Inflammatory macrophage treated with lipopolysaccharide for 1 hour (primary cell): ENCODE data around the gene YWHAQ.

Source experiments
- DNase-seq, 2 donors: peaks; one replicate each; pipeline ENCODE4 v3.0.0-alpha.2; 2020 to 2022

Gene YWHAQ

DNA sequence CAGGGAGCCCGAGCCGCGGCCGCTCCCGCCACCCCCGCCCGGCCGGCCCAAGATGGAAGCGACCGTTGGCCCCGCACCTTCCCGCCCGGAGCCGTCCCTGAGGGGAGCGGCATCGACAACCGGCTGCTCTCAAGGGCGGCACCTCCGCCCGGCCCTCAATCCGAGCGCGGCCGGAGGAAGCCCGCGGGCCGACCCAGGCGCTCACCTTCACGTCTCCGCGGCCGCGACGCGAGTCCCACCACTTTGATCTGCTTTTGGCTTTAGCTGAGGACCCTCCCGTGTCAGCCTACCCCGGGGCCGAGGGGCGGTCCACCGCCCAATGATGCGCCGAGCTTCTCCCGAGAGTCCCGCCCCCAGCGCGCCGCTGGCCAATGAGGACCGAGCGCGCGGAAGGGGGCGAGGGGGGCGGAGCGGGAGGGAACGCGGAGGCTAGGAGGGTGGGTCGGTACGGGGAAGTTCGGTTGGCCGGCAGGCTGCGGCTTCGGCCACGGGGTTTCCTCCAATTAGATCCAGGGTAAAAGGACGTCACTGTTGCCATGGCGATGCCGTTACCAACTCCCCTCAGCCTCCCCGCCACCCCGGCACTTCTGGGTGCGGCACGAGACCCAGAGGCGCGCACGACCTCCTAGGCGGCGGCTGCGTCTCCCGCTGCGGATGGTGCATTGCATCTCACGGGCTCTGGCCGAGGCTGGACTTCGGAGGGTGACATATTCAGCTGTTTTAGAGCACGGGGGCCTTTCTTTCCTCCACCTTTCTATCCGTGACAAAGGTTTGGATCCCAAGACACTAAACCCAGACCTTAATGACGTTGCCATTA, at the start of gene YWHAQ:
Gene YWHAQ, minus strand, starts transcription at position 262 of the 817 bp plus-strand sequence. CDS start 545 bp downstream, outside the sequence.
- DNase-seq: peak; percentile 97 to 99

DNA sequence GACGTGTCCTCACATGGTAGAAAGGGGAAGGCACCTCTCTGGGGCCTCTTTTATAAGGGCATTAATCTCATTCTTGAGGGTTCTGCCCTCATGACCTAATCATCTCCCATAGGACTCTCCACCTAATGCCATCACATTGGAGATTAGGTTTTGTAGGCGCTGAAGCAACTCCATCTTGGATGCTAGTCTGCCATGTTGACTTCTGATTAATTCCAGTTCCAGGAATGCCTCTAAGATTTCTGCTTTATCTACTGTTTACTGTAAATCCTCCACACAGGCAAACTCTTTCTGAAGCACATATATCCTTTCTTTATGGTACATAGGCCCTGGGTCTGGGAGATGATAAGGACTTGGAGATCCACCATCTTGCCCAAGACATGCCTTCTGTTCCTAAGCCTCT, 49.3 kb upstream of the YWHAQ start:
- no peak for DNase-seq

DNA sequence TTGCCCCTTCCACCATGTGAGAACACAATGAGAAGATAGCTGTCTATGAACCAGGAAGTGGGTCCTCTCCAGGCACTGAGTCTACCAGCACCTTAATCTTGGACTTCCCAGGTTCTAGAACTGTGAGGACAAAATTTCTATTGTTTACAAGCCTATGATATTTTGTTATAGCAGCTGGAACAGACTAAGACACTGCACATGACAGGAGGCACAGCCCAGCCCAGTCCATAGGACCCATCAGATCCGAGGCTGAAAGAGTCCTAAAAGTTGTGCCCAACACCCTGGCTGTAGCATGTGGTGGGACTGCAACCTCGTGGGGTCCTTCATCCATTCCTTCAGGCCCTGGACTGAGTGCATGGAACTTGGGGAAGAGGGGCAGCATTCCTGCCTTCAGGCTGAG, 48.4 kb upstream of the YWHAQ start:
- DNase-seq: no peak

DNA sequence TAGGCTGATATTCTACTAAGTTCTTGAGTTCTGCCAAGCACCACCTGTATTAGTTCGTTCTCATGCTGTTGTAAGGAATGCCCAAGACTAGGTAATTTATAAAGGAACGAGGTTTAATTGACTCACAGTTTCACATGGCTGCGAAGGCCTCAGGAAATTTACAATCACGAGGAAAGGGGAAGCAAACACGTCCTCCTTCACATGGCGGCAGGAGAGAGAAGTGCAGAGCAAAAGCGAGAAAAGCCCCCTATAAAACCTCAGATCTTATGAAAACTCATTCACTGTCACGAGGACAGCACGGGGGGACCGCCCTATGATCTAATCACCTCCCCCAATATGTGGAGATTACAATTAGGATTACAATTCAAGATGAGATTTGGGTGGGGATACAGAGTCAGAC, 47.7 kb upstream of the YWHAQ start:
- DNase-seq: peak; percentile 52 to 80

DNA sequence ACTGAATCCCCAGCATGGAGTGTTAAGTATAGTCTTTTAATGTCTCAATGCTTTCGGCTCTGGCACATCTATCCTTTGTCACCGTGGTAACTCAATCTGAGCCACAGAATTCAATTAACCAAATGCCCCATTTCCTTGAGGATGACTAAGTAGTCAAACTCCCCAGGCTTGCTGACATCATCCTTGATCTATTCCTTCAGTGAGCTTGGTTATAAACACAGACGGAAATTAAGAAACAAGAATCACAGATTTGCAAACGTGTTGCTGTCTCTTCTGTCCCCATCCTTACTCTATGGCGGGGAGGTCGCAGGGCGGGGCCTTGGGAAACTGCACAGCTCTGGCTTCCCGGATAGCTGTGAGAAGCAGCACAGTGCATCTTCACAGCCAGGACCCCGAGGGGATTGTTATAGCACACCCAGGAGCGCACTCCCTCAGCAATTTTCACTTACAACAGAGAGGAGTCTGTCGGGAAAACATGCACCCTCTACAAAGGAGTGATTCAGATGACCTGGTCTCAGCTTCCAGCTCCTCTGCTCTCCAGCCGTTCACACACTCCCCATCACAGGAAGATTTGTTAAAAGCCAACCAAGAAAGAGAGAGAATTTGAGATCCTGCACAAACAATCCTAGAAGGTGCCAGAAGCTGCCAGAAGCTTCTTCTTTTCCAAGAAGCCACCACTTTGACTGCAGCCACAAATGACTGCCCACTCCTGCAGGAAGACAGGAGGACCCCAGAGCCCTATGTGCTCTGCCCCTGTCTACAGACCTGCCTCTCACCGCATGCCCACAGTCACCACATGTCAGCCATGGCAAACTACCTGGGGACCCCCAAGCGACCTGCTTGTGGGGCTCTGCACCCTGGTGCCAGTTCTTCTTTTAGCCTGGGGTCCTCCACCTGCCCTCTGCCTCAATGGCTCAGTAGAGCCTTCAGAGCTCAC, 44.9 kb upstream of the YWHAQ start:
- peak in 1 of 2 donors; percentile 25 for DNase-seq

DNA sequence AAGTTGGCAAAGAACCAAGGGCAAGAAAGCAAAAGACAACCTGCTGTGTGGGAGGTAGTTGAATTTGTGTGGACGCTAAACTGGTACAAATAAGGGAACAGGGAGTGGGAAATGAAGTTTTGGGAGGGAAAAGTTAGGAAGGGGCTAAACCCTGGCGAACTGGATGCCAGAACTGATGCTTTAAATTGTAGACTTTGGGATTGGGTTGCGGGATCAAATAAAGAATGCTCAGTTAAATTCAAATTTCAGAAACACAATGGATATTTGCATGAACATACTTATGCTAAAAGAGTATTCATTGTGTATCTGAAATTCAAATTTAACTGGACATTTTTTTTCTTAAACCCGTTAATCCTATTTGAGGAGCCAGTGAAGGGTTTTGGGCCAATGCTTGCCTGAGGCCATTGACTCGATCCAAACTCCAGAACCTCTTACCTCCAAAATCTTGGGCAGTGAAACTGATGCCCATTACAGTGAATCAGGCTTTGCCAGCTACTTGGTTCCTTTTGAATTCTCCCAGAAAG, 44.2 kb upstream of the YWHAQ start:
- DNase-seq: no peak

DNA sequence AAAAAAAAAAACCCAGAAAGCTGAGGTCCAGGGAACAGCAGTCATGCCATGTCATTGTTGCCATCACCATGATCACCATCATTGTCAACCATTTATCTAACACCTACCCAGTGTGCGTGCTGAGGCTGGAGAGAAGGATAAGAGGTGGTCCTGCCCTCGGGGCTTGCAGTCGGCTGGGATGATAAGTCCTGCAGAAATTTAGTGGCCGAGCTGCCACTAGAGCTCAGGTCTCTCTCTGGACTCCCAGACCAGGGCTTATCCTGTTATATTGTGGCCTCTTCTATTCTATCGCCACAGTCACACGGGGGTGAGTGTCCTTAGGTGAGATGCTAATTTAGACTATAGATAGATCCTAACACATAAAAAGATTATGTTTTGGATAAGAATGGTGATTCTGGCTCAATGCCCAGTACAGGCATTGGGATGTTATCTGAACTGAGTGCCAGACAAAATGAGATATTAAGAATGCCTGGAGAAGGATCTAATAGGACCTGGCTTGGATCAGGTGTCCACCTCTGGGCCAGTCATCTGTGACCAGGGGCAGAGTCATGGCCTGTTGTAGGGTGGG, 43.2 kb upstream of the YWHAQ start:
- DNase-seq: no peak

DNA sequence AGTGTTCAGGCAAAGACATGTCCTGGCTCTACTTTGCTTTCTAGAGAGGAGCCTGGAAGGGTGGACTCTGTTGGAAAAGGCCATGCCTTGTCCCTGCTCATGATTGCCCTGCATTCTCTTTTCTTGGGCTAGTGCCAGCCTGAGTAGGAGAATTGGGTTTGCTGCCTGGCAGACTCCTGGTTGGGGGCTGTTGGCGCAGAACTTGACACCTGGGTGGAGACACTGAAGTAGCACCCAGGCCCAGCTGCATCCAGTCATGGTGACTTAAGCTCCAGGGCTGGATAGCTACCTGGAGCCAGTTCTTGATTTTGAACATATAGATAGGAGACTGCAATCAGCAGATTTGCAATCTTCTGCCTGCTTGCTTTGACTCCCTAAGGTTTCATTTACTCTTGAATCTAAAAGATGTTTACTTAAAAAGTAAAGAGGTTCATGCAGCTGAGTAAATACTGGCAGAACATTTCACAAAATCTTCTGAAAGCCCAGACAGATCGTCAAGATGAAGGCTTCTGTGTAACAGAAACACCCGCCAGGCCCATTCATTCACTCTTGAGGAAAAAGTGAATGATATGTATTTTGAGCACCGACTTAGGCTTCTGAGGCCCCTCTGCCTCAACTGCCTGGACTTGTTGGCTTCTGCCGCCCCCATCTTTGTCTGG, 38.0 kb upstream of the YWHAQ start:
- DNase-seq: no peak

DNA sequence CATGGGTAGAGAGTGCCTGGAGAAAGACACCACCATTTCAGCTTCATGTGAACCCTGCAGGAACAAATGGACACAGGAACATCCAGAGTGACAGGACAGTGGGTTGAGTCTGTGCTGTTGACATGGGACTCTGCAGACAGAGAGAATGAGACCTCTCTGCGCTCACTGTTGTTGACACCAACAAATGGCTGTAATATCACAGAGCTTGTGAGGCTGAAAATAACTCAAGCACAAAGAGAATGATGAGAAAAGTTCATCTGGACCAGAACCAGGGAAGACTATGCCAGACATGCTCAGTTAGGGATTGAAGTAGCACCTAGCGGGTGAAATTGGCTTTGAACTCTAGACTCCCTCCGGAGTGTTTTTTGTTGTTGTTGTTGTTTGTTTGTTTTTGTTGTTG, 37.0 kb upstream of the YWHAQ start:
- DNase-seq: no peak

DNA sequence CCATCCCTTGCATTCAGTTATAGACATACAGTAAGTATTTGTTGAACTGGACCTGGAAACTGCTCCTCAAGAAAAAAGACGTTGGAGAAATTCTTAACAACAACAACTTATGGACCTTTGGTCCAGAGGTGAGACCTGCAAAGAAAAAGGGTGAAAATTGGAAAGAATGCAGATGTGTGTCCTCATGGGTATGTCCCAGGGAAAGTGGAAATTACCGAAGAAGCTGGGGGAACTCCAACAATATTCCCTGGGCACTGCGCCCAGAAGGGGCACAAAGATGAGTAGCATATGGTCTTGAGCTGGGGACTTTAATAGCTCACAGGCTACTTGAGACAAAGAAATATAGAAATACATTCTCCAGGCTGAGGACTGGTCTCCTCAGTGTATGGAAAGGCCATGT, 35.5 kb upstream of the YWHAQ start:
- DNase-seq: peak; percentile 38 to 65

DNA sequence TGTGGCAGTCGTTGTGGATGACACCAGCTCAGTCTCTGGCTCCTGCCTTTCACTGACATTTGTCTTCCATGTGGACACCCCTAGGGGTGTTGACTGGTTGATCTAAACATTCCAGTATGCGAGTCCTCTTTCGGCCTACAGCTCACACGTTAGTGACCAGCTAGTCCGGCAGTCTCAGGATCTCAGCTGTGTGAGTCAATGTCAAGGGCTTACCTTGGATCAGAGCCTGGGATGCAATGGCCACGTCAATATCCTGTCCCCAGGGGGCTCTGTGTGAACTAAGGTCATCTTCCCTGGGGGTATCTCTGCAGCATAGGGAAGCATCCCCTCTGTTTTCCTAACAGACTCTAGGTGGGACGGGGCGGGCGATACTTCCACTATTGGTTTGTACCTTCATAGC, 35.1 kb upstream of the YWHAQ start:
- no peak for DNase-seq

DNA sequence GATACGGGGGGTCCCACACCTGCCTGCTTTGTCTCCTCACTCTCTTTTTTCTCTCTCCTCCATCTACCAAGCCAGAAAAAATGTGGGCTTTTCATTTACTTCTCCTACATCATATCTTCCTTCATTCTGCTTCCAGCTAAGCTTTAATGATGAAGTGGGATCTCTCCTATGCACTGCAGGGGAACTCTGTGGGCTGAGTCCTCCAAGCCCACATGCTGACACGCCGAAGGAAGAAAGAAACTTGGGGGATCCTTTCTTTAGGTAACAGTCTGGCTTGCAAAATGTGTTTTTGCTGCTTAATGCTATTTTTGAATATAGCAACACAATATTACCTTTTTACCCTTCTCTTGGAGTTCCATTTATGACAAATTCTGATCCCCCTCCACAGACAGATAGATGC, 33.6 kb upstream of the YWHAQ start:
- DNase-seq: no peak

DNA sequence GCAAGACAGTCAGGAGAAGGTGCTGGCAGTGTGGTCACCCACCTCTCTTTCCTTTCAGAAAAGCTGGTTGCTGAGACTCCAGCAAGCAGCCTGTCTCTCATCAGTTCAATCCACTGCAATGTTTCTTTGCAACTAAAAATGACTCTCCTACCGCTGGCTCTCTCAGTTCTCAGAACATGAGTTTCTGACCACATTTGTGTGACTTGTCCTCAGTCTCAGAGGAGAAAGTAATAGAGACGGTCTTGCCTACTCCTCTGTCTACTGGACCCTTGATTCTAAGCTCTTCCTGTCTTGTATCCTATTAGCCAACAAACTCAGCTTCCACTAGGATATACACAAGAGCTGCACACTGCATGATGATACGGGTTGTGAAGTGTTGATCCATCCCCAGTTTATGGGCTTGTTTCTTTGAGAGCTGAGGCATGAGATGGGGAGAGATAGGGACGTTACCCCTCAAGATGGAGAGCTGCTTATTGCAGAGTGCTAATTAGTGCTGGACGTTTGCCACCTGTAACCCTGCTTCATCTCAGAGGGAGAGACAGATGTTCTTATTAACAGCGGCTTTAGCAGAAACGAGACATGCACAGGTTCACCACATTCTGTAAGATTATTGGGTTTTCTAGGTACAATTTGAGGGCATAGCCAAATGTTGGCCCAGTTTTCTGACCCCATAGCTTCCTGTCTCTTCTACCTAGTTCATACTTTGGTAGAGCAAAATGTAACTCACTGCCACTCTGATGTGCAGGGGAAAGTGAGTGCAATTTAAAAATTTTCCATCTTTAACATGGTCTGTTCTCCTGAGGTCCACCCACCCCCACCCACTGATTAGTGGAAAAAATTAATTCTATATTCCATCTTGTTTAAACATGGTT, 32.4 kb upstream of the YWHAQ start:
- DNase-seq: no peak

DNA sequence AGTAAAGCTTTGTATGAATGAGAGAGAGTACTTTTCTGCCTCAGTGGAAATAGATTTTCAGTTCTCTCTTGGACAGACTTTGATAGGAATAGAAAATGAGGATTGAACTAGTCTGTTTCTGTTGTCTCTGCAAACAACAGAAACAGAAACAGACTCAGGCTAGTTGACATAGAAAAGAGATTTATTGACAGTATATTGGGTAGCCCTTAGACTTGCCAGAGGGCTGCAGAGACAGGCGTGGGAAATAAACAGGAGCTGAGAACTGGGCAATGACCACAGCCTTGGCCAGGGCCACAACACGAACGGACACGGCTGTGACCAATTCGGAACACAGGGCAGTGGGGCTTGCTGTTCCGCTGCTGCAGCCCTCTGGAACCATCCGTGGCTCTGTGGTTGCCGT, 30.5 kb upstream of the YWHAQ start:
- DNase-seq: no peak

DNA sequence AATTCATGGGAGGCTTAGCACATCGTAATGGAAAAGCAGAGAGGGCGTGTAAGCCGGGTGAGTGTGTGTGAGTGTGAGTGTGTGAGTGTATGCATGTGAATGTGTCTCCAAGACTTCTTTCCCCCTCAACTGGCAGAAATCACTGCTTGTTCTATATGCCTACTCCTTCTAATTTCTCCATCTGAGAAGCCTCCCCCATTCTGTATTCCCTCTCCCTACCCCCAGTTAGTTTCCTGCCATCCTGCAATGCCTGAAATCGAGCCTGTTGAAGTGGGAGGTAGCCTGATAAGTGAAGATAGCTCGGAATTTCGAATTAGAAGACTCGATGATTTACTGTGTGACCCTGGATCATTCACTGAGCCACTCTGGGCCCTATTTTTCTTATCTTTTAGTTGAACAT, 30.0 kb upstream of the YWHAQ start:
- DNase-seq: no peak

DNA sequence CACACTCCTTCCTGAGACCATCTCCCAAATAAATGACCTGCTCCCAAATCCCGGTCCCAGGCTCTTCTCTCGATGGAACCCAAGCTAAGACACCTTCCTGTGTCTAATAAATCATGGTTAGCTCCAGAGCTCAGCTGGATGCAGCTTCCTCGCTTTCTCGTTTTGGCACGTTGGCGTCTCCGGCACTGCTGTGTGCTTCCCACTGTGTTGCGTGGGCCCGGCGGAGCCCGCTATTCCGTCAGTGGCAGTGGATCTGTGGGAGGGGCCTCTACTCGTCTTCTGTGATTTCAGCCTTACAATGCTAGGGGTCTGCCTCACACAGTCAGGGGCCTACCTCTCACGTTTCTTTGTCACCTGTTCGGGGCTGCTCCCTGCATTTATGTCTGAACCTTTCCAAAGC, 29.4 kb upstream of the YWHAQ start:
- DNase-seq: no peak

DNA sequence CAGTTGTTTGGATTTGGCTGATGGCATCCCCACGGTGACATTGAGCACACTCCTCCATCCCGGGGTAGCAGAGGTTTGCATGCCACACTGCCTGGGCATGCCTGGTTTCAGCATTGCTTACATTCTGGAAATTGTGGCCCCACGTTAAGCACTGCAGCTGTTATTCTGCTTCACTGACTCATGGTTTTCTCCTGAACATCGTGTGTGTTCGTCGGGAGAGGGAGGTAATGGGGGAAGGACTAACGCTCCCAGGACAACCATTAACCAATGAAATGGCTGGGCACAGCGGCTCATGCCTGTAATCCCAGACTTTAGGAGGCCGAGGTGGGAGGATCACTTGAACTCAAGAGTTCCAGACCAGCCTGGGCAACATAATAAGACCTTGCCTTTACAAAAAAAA, 28.2 kb upstream of the YWHAQ start:
- DNase-seq: no peak

DNA sequence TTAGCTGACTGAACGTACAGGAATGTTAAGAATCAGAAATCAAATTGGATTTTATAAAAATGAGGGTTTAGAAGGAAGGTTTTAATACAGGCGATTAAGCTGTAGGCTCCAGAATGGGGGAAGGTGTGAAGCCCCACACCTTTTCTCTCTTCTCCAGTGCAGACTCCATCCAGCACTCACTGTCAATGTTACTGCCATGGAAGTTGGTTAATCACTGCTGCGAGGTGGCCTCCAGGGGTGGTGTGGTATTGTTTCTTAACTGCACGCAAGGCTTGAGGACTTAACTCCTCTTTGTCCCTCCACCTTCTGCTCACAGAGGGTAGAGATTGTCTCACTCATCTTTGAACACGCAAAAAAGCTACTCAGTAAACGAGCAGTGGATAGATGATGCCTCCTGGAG, 26.9 kb upstream of the YWHAQ start:
- no peak for DNase-seq

DNA sequence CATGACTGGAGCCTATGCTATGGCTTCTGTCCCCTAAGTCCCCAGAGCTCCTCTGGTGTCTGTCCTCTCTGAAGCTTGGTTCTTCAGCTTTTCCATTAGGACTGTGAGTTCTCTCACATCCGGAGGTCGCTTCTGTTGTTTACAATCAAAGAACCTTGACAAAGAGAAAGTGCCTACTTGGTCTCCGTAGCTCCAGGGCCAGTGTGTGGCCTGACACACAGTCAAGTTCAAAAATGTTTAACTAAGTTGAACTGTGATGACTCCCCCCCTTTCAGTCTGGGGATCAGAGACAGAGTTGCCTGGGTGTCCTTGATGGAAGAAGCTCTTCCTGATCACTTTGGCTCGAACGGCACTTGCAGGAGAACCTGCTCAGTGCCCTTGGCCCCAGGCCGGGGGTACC, 26.3 kb upstream of the YWHAQ start:
- no peak for DNase-seq

DNA sequence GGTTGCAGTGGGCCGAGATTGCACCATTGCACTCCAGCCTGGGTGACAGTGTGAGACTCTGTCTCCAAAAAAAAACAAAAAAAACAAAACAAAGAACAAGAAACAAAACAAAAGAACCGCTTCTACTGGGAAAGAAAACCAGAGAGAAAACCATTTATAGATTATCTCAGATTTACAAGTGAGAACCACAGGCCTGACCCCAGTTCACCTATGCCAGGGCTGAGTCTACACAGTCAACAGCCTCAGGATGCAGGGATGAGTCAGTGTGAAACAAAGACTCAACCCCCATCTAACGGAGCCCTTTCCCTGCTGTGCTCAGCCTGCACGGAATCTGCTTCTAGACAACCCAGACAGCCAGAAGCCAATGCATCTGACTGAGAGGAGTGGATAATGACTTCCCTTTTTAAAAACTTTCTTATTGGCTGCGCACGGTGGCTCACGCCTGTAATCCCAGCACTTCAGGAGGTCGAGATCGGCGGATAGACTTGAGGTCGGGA, 25.5 kb upstream of the YWHAQ start:
- DNase-seq: no peak

DNA sequence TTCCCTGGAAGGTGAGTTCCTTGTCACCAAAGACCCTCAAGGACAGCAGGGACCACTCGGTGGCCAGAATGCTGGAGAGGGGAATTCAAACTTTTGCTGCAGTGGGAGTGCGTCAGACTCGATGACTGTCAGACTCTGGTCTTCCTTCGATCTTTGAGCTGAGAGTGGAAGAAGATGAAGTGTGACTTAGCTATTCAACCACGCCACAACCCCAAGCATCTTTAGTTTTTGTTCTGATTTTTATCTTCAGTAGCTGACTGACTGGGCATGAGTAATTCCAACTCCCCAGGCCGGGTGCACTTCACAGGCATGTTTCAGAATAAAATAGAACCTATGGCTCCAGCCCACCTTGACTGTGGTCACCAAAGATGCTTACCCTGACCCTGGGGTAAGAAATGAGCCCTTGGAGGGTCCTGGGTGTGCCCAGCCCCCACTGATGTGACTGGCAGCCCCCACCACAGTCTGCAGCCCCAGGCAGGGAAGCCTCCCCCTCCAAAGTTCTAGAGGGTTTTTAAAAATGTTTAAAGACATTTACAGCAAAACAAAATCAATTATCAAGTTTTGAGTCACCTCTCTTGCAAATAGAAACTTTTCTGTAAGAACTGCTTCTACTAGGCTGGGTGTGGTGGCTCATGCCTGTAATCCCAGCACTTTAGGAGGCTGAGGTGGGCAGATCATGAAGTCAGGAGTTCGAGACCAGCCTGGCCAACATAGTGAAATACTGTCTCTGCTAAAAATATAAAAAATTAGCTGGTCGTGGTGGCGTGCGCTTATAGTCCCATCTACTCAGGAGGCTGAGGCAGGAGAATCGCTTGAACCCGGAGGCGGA, 24.9 kb upstream of the YWHAQ start:
- no peak for DNase-seq
